Stimulated activated CD8-positive, alpha-beta memory T cell treated with anti-CD3 and anti-CD28 coated beads, Interleukin-4, amount 100 ng/mL, for 48 hours (primary cell): Measurements from ENCODE around the gene PCDH9.

Experiments used
- DNase-seq: peaks from one replicate; pipeline ENCODE4 v3.0.0-alpha.2; 2020

Gene PCDH9

GRCh38 chr13:67017276-67017675, 212.9 kb downstream of the PCDH9 start:
- DNase-seq, result no peak

GRCh38 chr13:67015976-67016600, 214.0 kb downstream of the PCDH9 start:
- DNase-seq, result no peak

- DNase-seq, result no peak
Observed at GRCh38 chr13:67014399-67014798, 215.7 kb downstream of the PCDH9 start.

- DNase-seq, result no peak
Observed at GRCh38 chr13:67013709-67014108, 216.4 kb downstream of the PCDH9 start.

GRCh38 chr13:67008075-67008668, 222.0 kb downstream of the PCDH9 start:
- no peak for DNase-seq

- DNase-seq, result no peak
Observed at GRCh38 chr13:67004511-67004910, 225.6 kb downstream of the PCDH9 start.

GRCh38 chr13:67003743-67004142, 226.4 kb downstream of the PCDH9 start:
- no peak for DNase-seq

- DNase-seq, result no peak
Observed at GRCh38 chr13:67001363-67001762, 228.8 kb downstream of the PCDH9 start.

- no peak for DNase-seq
Observed at GRCh38 chr13:66996503-66996902, 233.6 kb downstream of the PCDH9 start.

- no peak for DNase-seq
Observed at GRCh38 chr13:66995203-66995611, 234.9 kb downstream of the PCDH9 start.

- no peak for DNase-seq
Observed at GRCh38 chr13:66994517-66995202, 235.5 kb downstream of the PCDH9 start.

- DNase-seq, result peak; percentile 25
Observed at GRCh38 chr13:66994097-66994496, 236.0 kb downstream of the PCDH9 start.

GRCh38 chr13:66992719-66993118, 237.4 kb downstream of the PCDH9 start:
- DNase-seq, result no peak

- DNase-seq, result no peak
Observed at GRCh38 chr13:66992183-66992582, 238.0 kb downstream of the PCDH9 start.

GRCh38 chr13:66984241-66984640, 245.9 kb downstream of the PCDH9 start:
- no peak for DNase-seq

- DNase-seq, result no peak
Observed at GRCh38 chr13:66981912-66982311, 248.2 kb downstream of the PCDH9 start.

GRCh38 chr13:66977161-66977560, 253.0 kb downstream of the PCDH9 start:
- DNase-seq, result no peak

GRCh38 chr13:66974889-66975288, 255.2 kb downstream of the PCDH9 start:
- DNase-seq, result no peak

- DNase-seq, result no peak
Observed at GRCh38 chr13:66974174-66974573, 256.0 kb downstream of the PCDH9 start.

GRCh38 chr13:66972659-66973058, 257.5 kb downstream of the PCDH9 start:
- DNase-seq, result no peak

- DNase-seq, result no peak
Observed at GRCh38 chr13:66971004-66971403, 259.1 kb downstream of the PCDH9 start.

GRCh38 chr13:66969291-66969690, 260.8 kb downstream of the PCDH9 start:
- no peak for DNase-seq

GRCh38 chr13:66967811-66968597, 262.1 kb downstream of the PCDH9 start:
- DNase-seq, result no peak

GRCh38 chr13:66965181-66965580, 265.0 kb downstream of the PCDH9 start:
- DNase-seq, result no peak
